LNCaP clone FGC (cell line): ENCODE measurements around the gene KRTAP10-6.
"Not testable (repeated sequence)": the region's sequence is repeated elsewhere in the genome, so short reads cannot be mapped to it uniquely, and the experiment has no call there.

Experiments
- DNase-seq: peaks from one replicate; pipeline ENCODE4 v3.0.0-alpha.2; 2011; ENCODE audit warnings: low read depth
- H3K4me3 ChIP-seq: 2 replicates; pipeline ENCODE4 v1.5.1; 2011; ENCODE audit warnings: mild to moderate bottlenecking, low read depth, low read length, control low read depth
- TF ChIP-seq, protein P1 (sequence below): IDR thresholded peaks from 2 replicates; pipeline ENCODE4 v1.5.1; 2012; ENCODE audit warnings: mild to moderate bottlenecking; ENCODE audit not compliant: control insufficient read depth, insufficient read depth; ENCODE audit errors: extremely low read depth

The KRTAP10-6 gene

GRCh38 chr21:44581158-44581557, 11.1 kb downstream of the KRTAP10-6 start:
- no peak overlapping the region for H3K4me3 ChIP-seq
- DNase-seq: no peak
- TF ChIP-seq, protein P1, sequence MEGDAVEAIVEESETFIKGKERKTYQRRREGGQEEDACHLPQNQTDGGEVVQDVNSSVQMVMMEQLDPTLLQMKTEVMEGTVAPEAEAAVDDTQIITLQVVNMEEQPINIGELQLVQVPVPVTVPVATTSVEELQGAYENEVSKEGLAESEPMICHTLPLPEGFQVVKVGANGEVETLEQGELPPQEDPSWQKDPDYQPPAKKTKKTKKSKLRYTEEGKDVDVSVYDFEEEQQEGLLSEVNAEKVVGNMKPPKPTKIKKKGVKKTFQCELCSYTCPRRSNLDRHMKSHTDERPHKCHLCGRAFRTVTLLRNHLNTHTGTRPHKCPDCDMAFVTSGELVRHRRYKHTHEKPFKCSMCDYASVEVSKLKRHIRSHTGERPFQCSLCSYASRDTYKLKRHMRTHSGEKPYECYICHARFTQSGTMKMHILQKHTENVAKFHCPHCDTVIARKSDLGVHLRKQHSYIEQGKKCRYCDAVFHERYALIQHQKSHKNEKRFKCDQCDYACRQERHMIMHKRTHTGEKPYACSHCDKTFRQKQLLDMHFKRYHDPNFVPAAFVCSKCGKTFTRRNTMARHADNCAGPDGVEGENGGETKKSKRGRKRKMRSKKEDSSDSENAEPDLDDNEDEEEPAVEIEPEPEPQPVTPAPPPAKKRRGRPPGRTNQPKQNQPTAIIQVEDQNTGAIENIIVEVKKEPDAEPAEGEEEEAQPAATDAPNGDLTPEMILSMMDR: no peak

GRCh38 chr21:44580231-44580821, 12.0 kb downstream of the KRTAP10-6 start, which contains the start of gene KRTAP10-5:
TSS of gene KRTAP10-5 (minus strand) at chr21:44580604. CDS start at chr21:44580578, 26 bp downstream.
- not testable (repeated sequence) for H3K4me3 ChIP-seq

GRCh38 chr21:44579833-44580144, 12.5 kb downstream of the KRTAP10-6 start:
- TF ChIP-seq, protein P1: no peak
- no peak for DNase-seq
- no peak overlapping the region for H3K4me3 ChIP-seq

More at GRCh38 chr21:44580231-44580821, 12.0 kb downstream of the KRTAP10-6 start, which contains the start of gene KRTAP10-5:
- not testable (repeated sequence) for DNase-seq

DNA sequence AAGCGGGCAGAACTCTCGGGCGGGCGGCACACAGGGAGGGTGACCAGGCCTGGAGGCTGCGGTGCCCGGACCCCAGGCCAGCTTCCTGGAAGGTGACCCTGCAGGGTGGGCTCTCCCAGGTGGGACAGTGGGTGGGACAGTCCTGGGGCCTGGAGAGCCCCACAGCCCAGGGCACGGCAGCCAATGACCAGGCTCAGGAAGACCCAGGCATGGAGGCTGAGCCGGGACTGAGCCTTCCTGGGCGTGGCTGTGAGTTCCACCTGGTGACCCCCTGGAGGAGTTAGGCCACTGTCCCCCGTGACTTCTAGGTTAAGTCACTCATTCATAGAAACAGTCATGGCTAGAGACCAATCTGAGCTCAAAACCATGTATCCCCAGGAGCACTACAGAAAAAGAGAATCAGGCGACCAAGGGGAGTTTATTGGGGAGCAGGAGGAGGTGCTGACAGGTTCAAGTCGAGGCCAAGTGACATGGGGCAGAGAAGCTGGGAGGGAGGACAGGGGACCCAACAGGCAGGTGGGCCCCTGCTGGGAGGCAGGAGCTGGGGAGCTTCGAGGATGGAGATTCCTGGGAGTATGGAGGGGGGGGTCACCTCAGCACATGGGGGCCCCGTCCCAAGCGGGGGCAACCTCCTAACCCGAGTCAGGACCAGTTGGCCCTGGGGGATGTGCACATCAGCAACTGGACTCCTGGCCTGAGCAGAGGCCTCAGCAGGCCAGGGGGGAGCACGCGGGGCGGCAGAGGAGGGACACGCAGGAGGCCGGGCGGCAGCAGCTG, 13.1 kb downstream of the KRTAP10-6 start:
- no peak for DNase-seq
- H3K4me3 ChIP-seq: no peak overlapping the region
- TF ChIP-seq, protein P1: no peak

DNA sequence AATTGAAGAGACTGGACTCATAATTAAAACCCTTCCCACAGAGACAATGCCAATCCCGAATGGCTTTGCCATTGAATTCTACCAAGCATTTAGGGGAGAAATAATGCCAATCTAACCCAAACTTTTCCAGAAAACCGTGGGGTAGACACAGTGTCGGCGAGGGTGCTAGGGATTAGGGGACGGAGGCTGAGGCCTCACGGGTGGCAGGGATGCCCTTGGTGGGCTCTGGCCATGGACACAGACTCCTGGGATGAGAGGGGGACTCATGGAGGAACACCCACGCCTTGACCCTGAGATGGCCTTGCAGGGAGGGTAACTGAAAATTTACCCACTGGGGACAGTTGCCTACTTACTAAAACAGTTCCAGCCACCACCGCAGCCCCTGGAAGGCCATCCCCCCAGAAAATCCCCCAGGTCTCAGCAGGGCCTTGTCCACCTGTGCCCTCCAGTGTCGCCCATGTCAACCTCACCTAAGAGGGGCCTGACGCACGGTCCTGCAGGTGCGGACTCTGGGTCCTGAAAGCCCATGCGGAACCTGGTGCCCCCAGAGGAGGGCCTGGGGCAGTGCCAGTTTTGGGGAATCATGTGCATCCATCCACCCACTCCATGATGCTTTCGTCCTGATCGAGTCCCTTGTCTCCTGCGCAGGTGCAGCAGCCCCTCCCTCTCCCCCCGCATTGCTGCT, 13.8 kb downstream of the KRTAP10-6 start:
- TF ChIP-seq, protein P1: no peak

GRCh38 chr21:44576025-44576420, 16.3 kb downstream of the KRTAP10-6 start:
- no peak overlapping the region for H3K4me3 ChIP-seq
- DNase-seq: no peak
- TF ChIP-seq, protein P1: no peak

More for the DNA sequence above, 13.8 kb downstream of the KRTAP10-6 start:
- no peak overlapping the region for H3K4me3 ChIP-seq
- no peak for DNase-seq

GRCh38 chr21:44575307-44576024, 16.8 kb downstream of the KRTAP10-6 start:
- DNase-seq: no peak
- TF ChIP-seq, protein P1: no peak
- H3K4me3 ChIP-seq: no peak overlapping the region
